ENCODE measurements around the gene S100A14.
"Not testable (repeated sequence)": the region's sequence is repeated elsewhere in the genome, so short reads cannot be mapped to it uniquely, and the experiment has no call there.

Gene S100A14

GRCh38 chr1:153647346-153647714 lies 31.2 kb upstream of the S100A14 start:
- H3K9me3 Mint-ChIP-seq: no peaks in the 10 kb centered on the region
- no peak overlapping the region for H3K4me3 Mint-ChIP-seq
- peaks cover 64% of the 10 kb centered on the region for H3K36me3 Mint-ChIP-seq (ENCODE audit: low read depth)
- H3K27ac Mint-ChIP-seq: peak overlapping the region; percentile 74
- peak; percentile 32 for DNase-seq
- no peaks in the 10 kb centered on the region for H3K27me3 Mint-ChIP-seq
- peaks cover 58% of the 10 kb centered on the region for H3K4me1 Mint-ChIP-seq (ENCODE audit: low read depth)

- H3K27ac Mint-ChIP-seq: peak overlapping the region; percentile 74
- peak; percentile 28 for DNase-seq
- H3K9me3 Mint-ChIP-seq: no peaks in the 10 kb centered on the region
- H3K27me3 Mint-ChIP-seq: no peaks in the 10 kb centered on the region
- H3K36me3 Mint-ChIP-seq (ENCODE audit: low read depth): peaks cover 69% of the 10 kb centered on the region
- H3K4me1 Mint-ChIP-seq (ENCODE audit: low read depth): peaks cover 62% of the 10 kb centered on the region
- no peak overlapping the region for H3K4me3 Mint-ChIP-seq
These were observed 30.7 kb upstream of the S100A14 start for GRCh38 chr1:153646672-153647345.

- H3K27ac Mint-ChIP-seq: peak overlapping the region; percentile 71
- H3K9me3 Mint-ChIP-seq: no peaks in the 10 kb centered on the region
- peaks cover 62% of the 10 kb centered on the region for H3K4me1 Mint-ChIP-seq (ENCODE audit: low read depth)
- peaks cover 96% of the 10 kb centered on the region for H3K36me3 Mint-ChIP-seq (ENCODE audit: low read depth)
- no peak for DNase-seq
- no peak overlapping the region for H3K4me3 Mint-ChIP-seq
- no peaks in the 10 kb centered on the region for H3K27me3 Mint-ChIP-seq
These were observed 27.7 kb upstream of the S100A14 start for GRCh38 chr1:153643816-153644215.

GRCh38 chr1:153643100-153643499 lies 27.0 kb upstream of the S100A14 start:
- H3K4me1 Mint-ChIP-seq (ENCODE audit: low read depth): peaks cover 57% of the 10 kb centered on the region
- H3K27me3 Mint-ChIP-seq: no peaks in the 10 kb centered on the region
- peak overlapping the region; percentile 71 for H3K27ac Mint-ChIP-seq
- no peak overlapping the region for H3K4me3 Mint-ChIP-seq
- DNase-seq: peak; percentile 22
- H3K36me3 Mint-ChIP-seq (ENCODE audit: low read depth): peaks cover 99% of the 10 kb centered on the region
- H3K9me3 Mint-ChIP-seq: no peaks in the 10 kb centered on the region

GRCh38 chr1:153642161-153642560 lies 26.0 kb upstream of the S100A14 start:
- H3K9me3 Mint-ChIP-seq: no peaks in the 10 kb centered on the region
- no peaks in the 10 kb centered on the region for H3K27me3 Mint-ChIP-seq
- H3K4me3 Mint-ChIP-seq: no peak overlapping the region
- peak overlapping the region; percentile 82 for H3K27ac Mint-ChIP-seq
- DNase-seq: no peak
- H3K4me1 Mint-ChIP-seq (ENCODE audit: low read depth): peaks cover 57% of the 10 kb centered on the region
- peaks cover 99% of the 10 kb centered on the region for H3K36me3 Mint-ChIP-seq (ENCODE audit: low read depth)

- Mint-ChIP-seq H3K27me3 (no peaks in the 10 kb centered on the region), H3K27ac (peak overlapping the region; percentile 82), H3K9me3 (no peaks in the 10 kb centered on the region), H3K36me3 (ENCODE audit: low read depth) (peaks cover 99% of the 10 kb centered on the region), H3K4me1 (ENCODE audit: low read depth) (peaks cover 58% of the 10 kb centered on the region), H3K4me3 (no peak overlapping the region)
- no peak for DNase-seq
These were observed 24.7 kb upstream of the S100A14 start for GRCh38 chr1:153640861-153641260.

- H3K4me3 Mint-ChIP-seq, H3K9me3 Mint-ChIP-seq, H3K27me3 Mint-ChIP-seq: not testable (repeated sequence)
- Mint-ChIP-seq H3K27ac (peak overlapping the region; percentile 82), H3K4me1 (ENCODE audit: low read depth) (peaks cover 56% of the 10 kb centered on the region), H3K36me3 (ENCODE audit: low read depth) (peaks cover 99% of the 10 kb centered on the region)
- peak; percentile 21 for DNase-seq
These were observed 24.1 kb upstream of the S100A14 start for GRCh38 chr1:153640213-153640612.

GRCh38 chr1:153639280-153639679 lies 23.2 kb upstream of the S100A14 start:
- Mint-ChIP-seq H3K27me3 (no peaks in the 10 kb centered on the region), H3K36me3 (ENCODE audit: low read depth) (peaks cover 95% of the 10 kb centered on the region), H3K27ac (peak overlapping the region; percentile 55), H3K4me1 (ENCODE audit: low read depth) (peaks cover 52% of the 10 kb centered on the region), H3K4me3 (no peak overlapping the region), H3K9me3 (no peaks in the 10 kb centered on the region)
- no peak for DNase-seq

GRCh38 chr1:153638261-153638660 lies 22.1 kb upstream of the S100A14 start:
- no peak for DNase-seq
- Mint-ChIP-seq H3K27ac (peak overlapping the region; percentile 55), H3K4me1 (ENCODE audit: low read depth) (peaks cover 49% of the 10 kb centered on the region)

GRCh38 chr1:153636312-153636711 lies 20.2 kb upstream of the S100A14 start:
- H3K27ac Mint-ChIP-seq: peak overlapping the region; percentile 100
- H3K4me1 Mint-ChIP-seq (ENCODE audit: low read depth): peaks cover 50% of the 10 kb centered on the region
- peaks cover 74% of the 10 kb centered on the region for H3K36me3 Mint-ChIP-seq (ENCODE audit: low read depth)
- H3K27me3 Mint-ChIP-seq: no peaks in the 10 kb centered on the region
- H3K4me3 Mint-ChIP-seq: peak overlapping the region; percentile 98
- no peaks in the 10 kb centered on the region for H3K9me3 Mint-ChIP-seq
- no peak for DNase-seq

More at GRCh38 chr1:153638261-153638660, 22.1 kb upstream of the S100A14 start:
- H3K4me3 Mint-ChIP-seq: no peak overlapping the region
- H3K9me3 Mint-ChIP-seq: no peaks in the 10 kb centered on the region
- H3K36me3 Mint-ChIP-seq (ENCODE audit: low read depth): peaks cover 90% of the 10 kb centered on the region
- no peaks in the 10 kb centered on the region for H3K27me3 Mint-ChIP-seq

- Mint-ChIP-seq H3K4me1 (ENCODE audit: low read depth) (peaks cover 50% of the 10 kb centered on the region), H3K36me3 (ENCODE audit: low read depth) (peaks cover 70% of the 10 kb centered on the region), H3K27ac (peak overlapping the region; percentile 100), H3K9me3 (no peaks in the 10 kb centered on the region), H3K27me3 (no peaks in the 10 kb centered on the region), H3K4me3 (peak overlapping the region; percentile 98)
- DNase-seq: no peak
These were observed 19.7 kb upstream of the S100A14 start for GRCh38 chr1:153635872-153636271.

- H3K4me3 Mint-ChIP-seq: peak within 1 kb of the TSS; percentile 98
- no peaks in the 10 kb centered on the region for H3K27me3 Mint-ChIP-seq
- peak within 1 kb of the TSS; percentile 100 for H3K27ac Mint-ChIP-seq
- peaks cover 52% of the 10 kb centered on the region for H3K36me3 Mint-ChIP-seq (ENCODE audit: low read depth)
- H3K4me1 Mint-ChIP-seq (ENCODE audit: low read depth): peaks cover 50% of the 10 kb centered on the region
- DNase-seq: peak; percentile 99
- H3K9me3 Mint-ChIP-seq: no peaks in the 10 kb centered on the region
These were observed 17.9 kb upstream of the S100A14 start, which contains the start of gene CHTOP for GRCh38 chr1:153633754-153634665. CHTOP (plus strand) TSS chr1:153634066; CDS start chr1:153636589, 2,523 bp downstream.

- H3K9me3 Mint-ChIP-seq: no peaks in the 10 kb centered on the region
- no peak for DNase-seq
- peaks cover 44% of the 10 kb centered on the region for H3K36me3 Mint-ChIP-seq (ENCODE audit: low read depth)
- peak overlapping the region; percentile 98 for H3K4me3 Mint-ChIP-seq
- no peaks in the 10 kb centered on the region for H3K27me3 Mint-ChIP-seq
- H3K27ac Mint-ChIP-seq: peak overlapping the region; percentile 100
- H3K4me1 Mint-ChIP-seq (ENCODE audit: low read depth): peaks cover 50% of the 10 kb centered on the region
These were observed 17.1 kb upstream of the S100A14 start for GRCh38 chr1:153633161-153633753.
